ENCODE measurements around the gene SH2B3.

DNA sequence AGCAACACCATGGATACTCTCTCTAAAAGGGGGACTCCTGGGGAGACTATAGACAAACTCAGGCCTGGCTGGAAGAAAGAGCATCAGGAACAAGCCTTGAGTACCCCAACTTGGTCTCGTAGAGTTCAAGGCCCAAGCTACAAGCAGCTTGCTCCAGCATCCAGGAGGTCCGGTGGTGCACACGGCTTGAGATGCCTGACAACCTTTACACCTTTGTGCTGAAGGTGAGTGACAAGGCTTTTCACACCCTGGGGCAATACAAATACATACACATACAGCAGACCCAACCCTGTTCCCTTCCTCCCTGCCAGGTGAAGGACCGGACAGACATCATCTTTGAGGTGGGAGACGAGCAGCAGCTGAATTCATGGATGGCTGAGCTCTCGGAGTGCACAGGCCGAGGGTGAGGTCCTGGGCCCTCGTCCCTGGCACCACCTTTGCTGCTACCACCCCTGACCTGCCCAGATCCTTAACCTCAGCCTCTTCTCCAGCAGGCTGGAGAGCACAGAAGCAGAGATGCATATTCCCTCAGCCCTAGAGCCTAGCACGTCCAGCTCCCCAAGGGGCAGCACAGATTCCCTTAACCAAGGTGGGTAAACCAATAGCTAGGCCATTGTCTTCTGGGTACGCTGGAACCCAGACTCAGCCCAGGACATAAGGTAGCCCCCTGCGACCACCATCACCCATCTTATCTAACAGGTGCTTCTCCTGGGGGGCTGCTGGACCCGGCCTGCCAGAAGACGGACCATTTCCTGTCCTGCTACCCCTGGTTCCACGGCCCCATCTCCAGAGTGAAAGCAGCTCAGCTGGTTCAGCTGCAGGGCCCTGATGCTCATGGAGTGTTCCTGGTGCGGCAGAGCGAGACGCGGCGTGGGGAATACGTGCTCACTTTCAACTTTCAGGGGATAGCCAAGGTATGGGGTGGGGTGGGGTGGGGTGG, 41.2 kb downstream of the SH2B3 start:
- TF ChIP-seq EZH2 (IDR thresholded peaks at IDR 0.05; ENCODE audit: borderline replicate concordance, insufficient read depth, low read depth, low read length, poor library complexity, severe bottlenecking) = no peak
- TF ChIP-seq, protein P1, sequence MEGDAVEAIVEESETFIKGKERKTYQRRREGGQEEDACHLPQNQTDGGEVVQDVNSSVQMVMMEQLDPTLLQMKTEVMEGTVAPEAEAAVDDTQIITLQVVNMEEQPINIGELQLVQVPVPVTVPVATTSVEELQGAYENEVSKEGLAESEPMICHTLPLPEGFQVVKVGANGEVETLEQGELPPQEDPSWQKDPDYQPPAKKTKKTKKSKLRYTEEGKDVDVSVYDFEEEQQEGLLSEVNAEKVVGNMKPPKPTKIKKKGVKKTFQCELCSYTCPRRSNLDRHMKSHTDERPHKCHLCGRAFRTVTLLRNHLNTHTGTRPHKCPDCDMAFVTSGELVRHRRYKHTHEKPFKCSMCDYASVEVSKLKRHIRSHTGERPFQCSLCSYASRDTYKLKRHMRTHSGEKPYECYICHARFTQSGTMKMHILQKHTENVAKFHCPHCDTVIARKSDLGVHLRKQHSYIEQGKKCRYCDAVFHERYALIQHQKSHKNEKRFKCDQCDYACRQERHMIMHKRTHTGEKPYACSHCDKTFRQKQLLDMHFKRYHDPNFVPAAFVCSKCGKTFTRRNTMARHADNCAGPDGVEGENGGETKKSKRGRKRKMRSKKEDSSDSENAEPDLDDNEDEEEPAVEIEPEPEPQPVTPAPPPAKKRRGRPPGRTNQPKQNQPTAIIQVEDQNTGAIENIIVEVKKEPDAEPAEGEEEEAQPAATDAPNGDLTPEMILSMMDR (IDR thresholded peaks at IDR 0.05) = no peak
